HG02943 (cell line): ENCODE data around the gene CDCA7.
"Not testable (repeated sequence)": the region's sequence is repeated elsewhere in the genome, so short reads cannot be mapped to it uniquely, and the experiment has no call there.

Experiments
- ATAC-seq: cut with Tn5 transposase; IDR thresholded peaks from one replicate; pipeline ENCODE4 v1.9.1; 2021; ENCODE audit warnings: mild to moderate bottlenecking, low read depth, moderate library complexity; ENCODE audit not compliant: unreplicated experiment

CDCA7 gene

GRCh38 chr2:173400760-173401159 lies 46.1 kb downstream of the CDCA7 start:
- ATAC-seq = no peak

DNA sequence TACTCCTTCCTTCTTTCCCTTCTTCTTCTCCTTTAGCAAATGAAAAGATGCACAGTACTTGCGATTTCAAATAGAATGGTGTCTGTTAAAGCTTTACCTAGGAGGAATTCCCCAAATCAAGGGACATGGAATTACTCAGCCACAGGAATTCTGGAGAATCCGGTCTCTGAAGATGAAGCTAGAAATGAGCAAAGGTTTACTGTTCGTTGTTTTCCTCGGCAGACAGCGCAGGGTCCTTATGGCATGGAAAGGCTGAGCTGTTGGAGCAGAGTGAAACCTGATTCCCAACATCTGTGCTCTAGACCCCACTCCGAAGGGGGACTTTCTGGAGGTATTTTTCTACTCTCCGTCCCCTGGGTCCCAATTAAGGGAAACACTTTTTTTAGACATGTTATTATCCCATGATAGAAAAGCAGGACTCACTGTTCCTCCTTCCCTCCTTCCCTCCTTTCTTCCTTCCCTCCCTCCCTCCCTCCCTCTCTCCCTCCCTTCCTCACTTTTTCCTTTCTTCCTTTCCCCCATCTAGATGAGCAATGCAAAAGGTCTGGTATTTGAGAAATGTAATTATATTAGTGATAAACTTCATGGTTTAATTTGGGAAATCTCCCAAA lies 47.1 kb downstream of the CDCA7 start:
- no peak for ATAC-seq

DNA sequence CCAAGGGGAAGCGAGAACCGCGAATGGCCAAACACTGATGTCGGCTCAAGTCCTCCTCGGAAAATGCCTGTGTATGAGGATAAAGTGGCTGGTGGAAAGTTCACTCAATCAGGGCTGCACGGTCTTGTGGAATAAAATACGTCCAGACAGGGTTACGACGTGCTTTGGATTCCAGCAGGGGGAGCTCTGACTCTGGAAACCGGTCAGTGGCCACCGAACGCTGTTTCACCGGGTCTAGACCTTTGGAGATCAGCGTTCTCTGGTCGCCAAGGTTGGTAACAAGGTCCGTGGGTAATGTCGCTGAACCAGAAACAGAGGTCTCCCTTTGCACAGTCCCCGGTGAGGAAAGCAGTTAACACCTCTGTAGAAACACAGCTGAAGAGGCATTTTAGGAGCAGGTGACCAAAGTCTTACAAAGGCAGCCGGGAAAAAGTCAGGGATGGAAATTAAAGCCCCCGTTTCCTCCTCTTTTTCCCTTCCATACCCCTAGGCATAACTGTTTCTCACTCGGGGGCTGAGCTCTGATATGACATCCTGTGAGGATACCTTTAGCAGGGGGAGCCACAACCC lies 47.8 kb downstream of the CDCA7 start:
- no peak for ATAC-seq

DNA sequence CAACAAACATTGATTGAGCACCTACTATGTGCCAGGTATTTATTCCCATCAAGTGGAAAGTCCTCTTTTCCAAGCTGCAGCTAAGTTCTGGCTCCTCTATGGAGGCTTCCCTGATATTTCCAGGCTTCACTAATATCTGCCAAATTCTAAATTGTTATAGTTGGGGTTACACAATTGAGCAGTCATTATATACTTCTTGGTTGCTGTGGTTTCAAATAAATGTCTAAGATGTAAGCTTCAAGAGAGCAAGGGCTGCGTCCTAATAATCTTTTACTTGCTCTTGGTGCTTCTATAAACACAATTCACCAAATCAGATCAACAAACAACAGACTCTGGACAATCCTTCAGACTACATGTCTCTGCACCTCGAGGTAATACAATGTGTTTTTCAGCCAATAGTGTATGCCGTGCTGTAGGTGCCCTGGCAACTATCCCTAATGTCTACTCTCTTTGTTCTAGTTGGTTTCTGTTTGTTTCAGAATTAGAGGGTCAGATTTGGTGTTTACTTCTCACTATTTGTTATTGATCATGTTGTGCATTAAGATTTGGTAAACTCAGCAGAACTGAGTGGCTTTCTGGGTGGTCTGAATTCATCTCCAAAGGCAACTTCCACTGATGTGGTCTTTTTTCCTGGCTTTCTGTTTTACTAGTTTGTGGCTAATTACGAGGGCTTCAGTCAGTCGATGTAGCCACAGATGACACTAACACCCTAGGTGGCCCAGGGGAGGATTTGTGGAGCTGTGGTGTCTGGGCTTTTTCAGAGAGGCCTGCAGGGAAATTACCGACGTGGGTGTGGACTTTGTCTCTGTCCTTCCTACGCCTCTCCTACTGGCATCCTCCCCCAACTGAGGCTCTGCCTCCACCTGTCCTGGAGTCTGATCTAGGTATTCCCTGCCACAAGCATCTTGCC lies 50.4 kb downstream of the CDCA7 start:
- ATAC-seq = no peak

DNA sequence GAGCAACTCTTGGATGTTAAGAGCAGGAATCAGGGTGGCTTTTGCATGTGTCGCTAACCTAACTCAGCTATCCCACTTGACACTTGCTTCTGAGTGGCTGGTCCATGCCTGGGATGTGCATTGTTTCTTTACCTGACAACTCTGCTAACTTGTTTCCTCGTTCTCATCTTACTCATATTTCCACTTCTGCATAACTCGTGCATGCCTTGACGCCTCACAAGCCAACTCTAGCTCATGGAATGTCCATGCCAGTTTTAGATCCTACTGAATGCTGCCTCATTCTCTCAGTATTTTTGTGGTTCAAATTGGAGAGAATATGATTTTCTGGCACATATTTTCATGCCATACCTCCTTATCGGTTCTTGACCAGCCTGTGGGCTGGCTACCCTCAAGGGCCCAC lies 52.5 kb downstream of the CDCA7 start:
- ATAC-seq = no peak

DNA sequence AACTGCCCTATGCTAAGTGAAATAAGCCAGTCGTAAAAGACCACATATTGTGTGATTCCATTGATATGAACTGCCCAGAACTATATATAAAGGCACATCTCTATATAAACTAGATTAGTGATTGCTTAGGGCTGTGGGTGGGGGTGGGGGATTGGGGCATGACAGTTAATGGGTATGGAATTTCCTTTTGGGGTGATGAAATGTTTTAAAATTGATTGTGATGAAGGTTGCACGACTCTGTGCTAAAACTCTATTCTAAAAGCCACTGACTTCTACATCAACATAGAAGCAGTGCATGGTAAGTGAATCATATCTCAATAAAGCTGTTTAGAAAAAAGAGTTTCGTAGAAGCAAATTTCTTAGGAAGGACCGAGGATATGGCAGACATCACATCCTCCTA lies 53.0 kb downstream of the CDCA7 start:
- ATAC-seq = no peak

DNA sequence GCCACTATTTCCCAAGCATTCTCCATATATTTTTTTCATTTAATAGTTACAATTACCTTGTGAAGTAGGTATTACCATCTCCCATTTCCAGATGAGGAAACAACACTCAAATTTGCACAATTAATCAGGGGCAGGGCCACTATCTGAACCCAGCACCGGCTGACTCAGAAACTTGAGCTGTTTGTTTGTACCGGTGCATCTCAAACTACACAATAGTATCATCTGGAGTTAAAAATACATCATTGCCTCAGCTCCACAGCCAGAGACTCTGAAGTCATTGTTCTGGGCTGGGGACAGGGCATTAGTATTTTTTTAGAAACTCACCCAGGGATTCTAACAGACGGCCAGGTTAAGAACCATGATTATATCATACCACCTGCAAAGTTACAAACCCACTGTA lies 55.9 kb downstream of the CDCA7 start:
- ATAC-seq = no peak

DNA sequence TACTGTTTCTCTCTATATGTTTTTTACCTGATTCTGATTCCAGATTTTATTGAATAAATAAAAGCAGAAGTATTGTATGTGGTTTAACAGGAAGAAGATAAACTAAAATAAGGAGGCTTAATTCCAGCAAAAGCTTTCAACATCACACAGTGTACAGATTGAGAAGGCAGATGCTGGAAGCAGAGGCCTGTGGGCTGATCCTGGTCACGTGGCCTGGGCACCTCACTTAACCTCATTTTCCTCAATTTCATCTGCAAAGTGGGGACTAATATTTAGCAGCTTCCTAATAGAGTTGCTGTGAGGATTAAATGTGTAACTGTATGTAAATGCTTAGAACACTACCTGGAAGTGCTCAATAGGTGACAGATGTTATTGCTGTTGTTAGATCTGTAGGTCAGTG lies 58.0 kb downstream of the CDCA7 start:
- no peak for ATAC-seq

- ATAC-seq = no peak
Measured at GRCh38 chr2:173414823-173415322, 60.2 kb downstream of the CDCA7 start.

DNA sequence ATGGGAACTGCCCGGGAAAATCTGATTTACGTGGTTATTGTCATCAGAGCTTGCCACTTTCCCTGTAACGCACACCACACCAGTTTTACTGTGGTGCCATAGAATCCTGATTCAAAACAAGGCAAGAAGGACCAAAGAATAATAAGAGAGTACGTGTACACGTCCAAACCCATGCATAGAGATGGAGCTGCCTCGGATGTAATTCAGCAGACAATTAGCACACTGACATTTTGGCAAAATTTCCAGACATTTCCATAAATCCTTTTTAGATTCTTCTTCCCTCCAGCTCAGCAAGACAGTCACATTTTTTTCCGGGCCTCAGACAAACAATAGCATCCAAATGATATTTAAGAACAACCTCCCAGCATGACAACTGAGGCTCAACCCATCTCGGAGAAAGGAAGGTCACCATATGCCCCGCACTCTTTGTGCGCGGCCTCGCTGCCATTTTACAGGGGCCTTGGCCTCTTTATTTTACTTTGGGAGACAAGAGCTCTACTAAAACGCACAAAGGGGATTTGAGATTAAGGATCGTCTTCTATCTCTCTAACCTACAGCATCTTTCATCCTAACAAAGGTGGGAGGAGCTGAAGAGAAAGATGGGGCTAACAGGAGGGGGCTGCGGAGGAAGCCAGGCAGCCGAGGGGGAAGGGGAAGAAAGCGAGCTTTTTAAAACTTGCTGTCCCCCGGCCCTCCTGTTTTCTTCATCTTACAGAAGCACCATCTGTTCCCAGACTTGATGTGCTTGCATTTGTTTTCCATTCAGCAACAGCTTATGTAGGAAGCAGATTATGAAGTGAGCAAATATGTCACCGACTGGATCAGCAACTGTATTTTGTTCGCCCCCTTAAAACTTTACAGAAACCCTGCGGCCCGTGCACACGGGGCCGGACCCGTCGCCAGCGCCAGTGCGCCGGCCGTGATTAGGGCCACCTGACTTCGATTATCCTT lies 61.0 kb downstream of the CDCA7 start:
- no peak for ATAC-seq

DNA sequence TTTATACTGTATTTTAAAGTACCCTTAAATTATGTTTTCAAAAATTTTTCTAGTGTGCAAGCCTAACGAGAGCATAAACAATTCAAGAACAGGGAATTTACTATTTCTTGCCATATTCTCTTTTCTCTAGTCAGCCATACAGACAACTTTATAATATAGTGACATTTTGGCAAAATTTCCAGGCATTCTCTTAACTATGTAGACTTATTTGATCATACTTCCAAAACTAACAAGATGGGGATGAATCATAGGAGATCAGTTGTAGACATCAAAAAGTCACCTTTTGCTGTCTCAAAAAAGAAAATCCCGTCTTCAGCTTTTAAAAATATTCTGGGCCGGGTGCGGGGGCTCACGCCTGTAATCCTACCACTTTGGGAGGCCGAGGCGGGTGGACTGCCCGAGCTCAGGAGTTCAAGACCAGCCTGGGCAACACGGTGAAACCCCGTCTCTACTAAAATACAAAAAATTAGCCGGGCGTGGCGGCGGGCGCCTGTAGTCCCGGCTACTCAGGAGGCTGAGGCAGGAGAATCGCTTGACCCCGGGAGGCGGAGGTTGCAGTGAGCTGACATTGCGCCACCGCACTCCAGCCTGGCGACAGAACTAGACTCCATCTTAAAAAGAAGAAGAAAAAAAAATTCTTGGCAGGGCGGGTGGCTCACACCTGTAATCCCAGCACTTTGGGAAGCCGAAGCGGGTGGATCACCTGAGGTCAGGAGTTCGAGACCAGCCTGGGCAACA lies 61.9 kb downstream of the CDCA7 start:
- not testable (repeated sequence) for ATAC-seq

DNA sequence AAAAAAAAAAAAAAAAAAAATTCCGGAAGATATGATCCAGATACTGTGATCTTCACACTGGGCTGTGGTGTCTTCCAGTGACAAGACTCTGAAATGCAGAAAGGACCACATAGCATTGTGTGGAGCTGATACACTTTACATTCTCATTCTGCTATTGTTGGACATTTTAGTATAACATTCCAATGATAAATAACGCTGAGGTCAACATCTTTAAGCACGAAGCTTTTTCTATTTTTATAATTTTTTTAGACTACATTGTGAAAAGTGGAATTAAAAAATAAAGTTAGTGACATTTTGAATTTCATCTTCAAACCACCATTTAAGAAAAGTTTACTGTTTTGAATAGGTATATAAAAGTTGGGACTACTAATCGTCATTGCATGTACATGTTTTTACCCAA lies 62.7 kb downstream of the CDCA7 start:
- no peak for ATAC-seq

- no peak for ATAC-seq
Measured at GRCh38 chr2:173417802-173418201, 63.1 kb downstream of the CDCA7 start.
